ENCODE measurements around the gene RITA1.
"Not testable (repeated sequence)": the region's sequence is repeated elsewhere in the genome, so short reads cannot be mapped to it uniquely, and the experiment has no call there.

RITA1 gene, protein sequence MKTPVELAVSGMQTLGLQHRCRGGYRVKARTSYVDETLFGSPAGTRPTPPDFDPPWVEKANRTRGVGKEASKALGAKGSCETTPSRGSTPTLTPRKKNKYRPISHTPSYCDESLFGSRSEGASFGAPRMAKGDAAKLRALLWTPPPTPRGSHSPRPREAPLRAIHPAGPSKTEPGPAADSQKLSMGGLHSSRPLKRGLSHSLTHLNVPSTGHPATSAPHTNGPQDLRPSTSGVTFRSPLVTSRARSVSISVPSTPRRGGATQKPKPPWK

DNA sequence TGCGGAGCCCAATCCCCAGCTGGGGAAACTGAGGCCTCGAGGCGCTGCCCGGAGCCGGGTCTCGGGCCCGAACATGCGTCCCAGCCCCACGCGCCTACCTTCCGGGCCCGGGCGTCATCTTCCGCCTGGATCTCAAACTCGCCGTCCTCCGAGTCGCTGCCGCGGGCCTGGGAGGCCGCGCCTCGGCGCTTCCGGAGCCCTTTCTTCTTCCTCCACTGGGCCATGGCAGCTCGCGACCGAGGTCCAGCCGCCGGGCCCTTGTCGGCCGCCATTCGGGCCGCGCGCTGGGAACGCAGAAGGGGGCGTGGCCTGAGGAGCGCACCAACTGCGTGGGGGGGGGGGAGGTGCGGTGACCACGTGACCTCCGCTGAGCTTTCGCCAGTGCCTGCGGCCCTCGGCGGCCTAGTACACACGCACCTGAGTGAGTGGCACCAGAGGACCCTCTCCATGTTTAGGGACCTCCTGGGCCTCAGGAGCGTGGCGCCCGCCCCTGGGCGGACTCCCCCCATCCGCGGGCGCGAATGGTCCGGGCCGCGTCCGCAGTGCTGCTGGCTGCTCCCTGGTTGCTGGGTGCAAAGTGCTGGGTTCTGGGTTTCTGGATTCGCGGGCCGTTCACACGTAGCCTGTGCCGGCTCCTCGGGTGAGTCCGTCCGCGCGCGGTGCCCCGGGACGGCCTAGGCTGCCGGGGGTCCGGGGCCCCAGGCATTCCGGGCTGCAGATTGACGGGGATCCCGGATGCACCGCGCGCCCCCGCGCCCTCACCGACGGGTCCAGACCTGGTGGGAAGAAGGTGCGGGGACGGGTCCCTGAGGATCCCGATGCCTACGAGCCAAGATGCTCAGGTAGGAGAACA, at the start of gene RITA1, which contains the start of gene DDX54:
Gene RITA1 (plus strand): TSS at position 542 of the 853 bp plus-strand sequence. CDS start 1,026 bp downstream, outside the sequence.
Gene DDX54 (minus strand): TSS at position 299 of the 853 bp plus-strand sequence. CDS start 27 bp downstream, at position 272.
- TF ChIP-seq GATA1 (IDR thresholded peaks at IDR 0.05; ENCODE audit: low read depth, low read length) (no peak), POLR2A (IDR thresholded peaks at IDR 0.05; ENCODE audit: low read length) (peak; percentile 85)

DNA sequence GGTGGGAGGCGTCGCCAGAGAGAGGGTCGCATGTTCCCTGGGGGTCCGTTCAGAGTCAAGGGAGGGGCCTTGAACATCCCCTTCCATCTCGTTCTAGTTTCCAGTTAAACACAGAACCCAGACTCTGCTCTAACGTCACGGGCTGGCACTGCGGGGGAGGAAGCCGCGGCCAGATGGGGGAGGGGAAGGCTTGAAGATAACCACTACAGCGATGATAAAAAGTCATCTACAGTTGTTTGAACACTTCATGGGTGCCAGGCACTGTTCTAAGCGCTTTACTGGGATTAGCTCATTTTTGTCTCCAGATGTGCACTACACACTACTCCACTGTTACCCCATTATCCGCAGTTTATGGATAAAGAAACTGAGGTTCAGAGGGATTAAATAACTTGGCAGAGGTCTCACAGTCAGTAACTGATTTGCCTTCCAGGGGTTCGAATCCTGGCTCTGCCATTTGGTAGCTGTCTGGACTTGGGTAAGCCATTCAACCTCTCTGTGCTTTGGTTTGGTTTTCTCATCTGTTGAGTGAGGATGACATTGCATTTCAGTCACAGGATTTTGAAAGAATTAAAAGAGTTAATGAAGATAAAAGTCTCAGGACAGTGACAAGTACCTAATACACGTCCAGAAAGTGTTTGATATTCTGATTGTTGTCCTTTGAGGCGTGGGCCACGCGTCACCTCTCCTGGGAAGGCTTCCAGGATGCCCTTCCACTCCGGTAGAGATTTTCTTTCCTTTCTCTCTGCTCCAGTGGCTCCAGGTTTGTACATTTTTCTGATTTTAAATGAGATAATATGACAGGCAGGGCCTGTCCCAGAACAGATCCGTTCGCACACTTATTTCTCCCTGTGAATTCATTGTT, 49.2 kb upstream of the RITA1 start:
- TF ChIP-seq POLR2A (IDR thresholded peaks at IDR 0.05; ENCODE audit: low read length): no peak
- TF ChIP-seq GATA1 (IDR thresholded peaks at IDR 0.05; ENCODE audit: low read depth, low read length): no peak
- peak; percentile 30 to 32 for DNase-seq

More for the DNA sequence above, at the start of gene RITA1, which contains the start of gene DDX54:
- DNase-seq: peak; percentile 89 to 92

DNA sequence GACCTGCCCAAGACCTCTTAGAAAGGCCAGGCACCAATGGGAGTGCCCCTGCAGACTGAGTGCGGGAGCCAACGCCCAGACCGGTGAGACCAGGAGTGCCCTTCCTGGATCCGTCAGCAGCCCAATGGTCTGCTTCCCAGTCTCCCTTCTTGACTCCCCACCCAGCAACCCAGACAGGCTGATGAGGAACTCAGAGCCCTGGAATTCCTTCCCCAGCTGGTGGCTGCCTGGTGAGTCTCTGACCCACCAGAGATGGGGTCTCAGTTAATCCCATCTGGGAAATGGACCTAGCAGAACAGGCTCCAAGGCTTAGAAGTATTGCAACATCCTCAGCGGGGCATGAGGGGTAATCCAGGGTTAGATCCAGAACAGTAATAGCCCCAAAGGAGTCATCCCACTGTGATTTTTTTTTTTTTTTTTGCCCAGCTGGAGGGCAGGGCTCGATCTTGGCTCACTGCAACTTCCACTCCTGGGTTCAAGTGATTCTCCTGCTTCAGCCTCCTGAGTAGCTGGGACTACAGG, 48.5 kb upstream of the RITA1 start:
- TF ChIP-seq POLR2A (IDR thresholded peaks at IDR 0.05; ENCODE audit: low read length) (no peak), GATA1 (IDR thresholded peaks at IDR 0.05; ENCODE audit: low read depth, low read length) (no peak)
- DNase-seq: no peak

DNA sequence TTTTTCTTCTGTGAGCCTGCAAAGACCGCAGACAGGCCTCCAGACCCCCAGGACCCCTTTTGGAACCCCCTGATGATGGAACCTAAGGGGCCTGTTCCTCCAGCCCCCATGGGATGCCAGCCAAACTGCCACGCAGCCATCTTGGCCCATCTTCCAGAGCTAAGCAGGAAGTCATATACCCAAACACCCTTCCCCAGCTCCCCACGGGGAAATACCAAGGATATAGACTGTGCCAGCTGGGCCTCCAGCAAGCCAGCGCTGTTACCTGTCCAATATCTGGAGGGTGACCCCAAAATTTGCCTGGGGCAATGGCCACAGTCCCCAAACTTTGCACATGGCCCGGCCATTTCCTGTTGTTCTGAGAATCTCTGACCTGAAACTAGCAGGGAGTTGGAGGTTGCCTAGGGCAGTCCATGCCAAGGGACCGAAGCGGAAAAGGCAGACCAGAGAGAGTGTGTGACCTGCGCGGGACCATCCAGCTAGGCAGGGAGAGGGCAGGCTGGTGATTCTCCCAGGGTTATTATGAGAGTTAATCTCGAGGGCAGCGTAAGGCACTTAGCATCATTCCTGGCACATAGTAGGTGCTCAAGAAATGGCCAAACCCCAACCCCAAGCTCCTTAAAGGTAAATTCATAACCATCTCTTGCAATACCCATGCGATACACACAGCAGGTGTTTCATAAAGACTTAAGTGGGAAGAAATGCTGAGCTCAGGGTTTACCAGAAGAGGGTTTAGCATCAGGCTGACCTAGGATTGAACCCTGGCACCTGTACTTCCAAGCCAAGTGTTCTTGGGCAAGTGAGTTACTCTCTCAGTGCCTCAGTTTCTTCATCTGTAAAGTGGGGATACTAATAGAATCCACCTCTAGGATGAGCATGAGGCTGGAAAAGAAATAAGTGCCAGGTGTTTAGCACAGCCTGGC, 47.4 kb upstream of the RITA1 start:
- DNase-seq: no peak
- no peak for TF ChIP-seq POLR2A (IDR thresholded peaks at IDR 0.05; ENCODE audit: low read length)

DNA sequence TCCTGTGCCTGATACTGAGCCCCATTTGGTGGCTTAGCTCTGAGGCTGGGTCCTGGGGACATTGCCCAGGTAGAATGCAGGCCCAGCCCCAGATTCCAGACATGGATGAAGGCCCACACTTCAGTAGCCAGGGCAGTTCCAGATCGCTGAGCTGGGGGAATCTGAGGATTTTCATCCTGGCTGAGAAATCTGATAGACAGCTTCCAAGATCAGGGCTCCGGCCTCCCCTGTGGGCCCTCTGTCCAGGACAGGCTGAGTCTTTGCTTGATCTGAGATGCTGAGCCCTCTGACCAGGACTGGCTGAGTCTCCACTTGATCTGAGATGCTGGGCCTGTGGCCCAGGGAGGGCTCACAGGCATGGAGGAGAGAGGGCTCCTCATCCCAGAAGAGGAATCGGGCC, 46.7 kb upstream of the RITA1 start:
- DNase-seq: no peak
- TF ChIP-seq GATA1 (IDR thresholded peaks at IDR 0.05; ENCODE audit: low read depth, low read length): no peak
- TF ChIP-seq POLR2A (IDR thresholded peaks at IDR 0.05; ENCODE audit: low read length): no peak

DNA sequence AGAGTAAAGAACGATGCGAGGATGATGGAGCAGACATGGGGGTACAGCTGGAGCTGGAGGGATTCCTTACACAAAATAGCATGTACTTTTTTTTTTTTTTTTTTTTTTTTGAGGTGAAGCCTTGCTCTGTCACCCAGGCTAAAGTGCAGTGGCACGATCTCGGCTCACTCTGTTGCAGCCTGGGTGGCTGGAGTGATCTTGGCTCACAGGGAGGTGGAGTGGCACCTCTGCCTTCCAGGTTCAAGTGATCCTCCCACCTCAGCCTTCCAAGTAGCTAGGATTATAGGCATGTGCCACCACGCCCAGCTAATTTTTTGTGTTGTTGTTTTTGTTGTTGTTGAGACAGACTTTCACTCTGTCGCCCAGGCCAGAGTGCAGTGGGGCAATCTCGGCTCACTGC, 44.8 kb upstream of the RITA1 start:
- DNase-seq: no peak
- TF ChIP-seq POLR2A (IDR thresholded peaks at IDR 0.05; ENCODE audit: low read length): no peak
- no peak for TF ChIP-seq GATA1 (IDR thresholded peaks at IDR 0.05; ENCODE audit: low read depth, low read length)

DNA sequence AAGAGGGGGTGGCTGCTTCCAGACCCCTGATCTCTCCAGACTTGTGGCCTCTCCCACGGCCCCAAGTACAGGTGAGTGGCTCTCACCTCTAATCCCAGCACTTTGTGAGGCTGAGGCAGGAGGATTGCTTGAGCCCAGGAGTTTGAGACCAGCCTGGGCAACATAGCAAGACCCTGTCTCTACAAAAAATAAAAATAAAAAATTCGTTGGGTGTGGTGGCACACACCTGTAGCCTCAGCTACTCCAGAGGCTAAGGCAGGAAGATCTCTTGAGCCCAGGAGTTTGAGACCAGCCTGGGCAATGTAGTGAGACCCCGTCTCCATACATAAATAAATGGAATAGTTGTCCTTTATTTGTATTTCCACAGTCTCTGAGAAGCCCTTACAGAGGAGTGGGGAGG, 43.8 kb upstream of the RITA1 start:
- DNase-seq: not testable (repeated sequence)

DNA sequence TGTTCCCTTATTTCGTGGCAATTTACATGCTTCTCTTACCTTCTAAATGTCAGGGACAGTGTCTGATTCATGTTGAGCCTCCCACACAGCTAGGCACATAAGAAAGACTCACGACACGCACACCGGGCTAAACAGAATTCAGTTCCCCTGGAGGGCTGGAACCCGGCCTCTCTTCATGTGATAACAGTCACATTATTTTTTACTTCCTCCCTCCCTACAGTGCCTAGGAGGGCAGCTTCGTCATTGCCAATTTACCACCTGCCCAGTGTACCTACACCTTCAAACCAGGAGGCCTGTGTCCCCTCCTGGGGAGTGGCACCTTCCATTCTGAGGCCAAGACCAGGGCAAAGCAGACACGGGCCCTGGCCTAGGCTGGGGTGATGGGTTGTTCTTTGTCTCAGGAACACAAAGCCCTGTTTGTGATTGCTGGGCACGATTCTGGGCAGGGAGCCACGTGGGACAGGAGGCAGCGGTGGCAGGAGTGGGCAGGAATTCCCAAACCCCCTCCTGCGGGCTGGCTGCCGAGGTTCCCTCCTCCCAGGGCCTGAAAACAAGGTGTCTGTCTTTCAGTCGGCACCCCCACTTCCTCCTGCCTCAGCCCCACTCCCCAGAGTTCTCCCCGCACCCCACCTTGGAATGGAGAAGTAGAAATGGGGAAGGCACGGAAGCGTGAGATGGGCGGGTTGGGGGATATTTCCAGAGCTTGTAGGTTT, 43.2 kb upstream of the RITA1 start:
- TF ChIP-seq GATA1 (IDR thresholded peaks at IDR 0.05; ENCODE audit: low read depth, low read length) (no peak), POLR2A (IDR thresholded peaks at IDR 0.05; ENCODE audit: low read length) (no peak)
- DNase-seq: no peak

DNA sequence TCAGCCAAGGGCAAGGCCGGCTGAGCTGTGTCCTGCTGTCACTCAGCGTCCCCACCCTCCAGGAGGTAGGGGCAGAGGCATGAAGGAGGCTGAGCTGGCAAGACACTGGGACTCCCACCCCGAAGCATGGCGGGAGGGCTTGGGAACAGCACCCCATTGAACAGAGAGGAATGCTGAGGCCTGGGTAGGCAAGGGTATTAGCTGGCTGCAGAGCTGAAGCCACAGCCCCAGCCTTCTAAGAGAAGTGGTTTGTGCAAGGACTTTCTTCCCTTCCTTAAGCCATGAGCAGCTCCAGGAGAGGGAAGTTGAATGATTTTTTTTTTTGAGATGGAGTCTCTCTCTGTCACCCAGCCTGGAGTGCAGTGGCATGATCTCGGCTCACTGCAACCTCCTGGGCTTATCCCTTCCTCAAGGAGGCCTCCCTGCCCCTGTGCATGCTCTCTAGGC, 42.6 kb upstream of the RITA1 start:
- no peak for DNase-seq

DNA sequence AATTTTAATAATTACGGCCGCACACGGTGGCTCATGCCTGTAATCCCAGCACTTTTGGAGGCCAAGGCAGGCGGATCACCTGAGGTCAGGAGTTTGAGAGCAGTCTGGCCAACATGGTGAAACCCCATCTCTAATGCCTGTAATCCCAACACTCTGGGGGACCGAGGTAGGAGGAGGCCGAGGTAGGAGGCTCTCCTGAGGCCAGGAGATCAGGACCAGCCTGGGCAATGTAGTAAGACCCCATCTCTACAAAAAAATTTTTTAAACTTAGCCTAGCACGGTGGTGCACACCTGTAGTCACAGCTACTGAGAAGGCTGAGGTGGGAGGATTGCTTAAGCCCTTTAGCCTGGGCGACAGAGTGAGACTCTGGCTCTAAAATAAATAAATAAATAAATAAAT, 41.6 kb upstream of the RITA1 start:
- DNase-seq: no peak
- no peak for TF ChIP-seq POLR2A (IDR thresholded peaks at IDR 0.05; ENCODE audit: low read length)
- TF ChIP-seq GATA1 (IDR thresholded peaks at IDR 0.05; ENCODE audit: low read depth, low read length): no peak

More for the DNA sequence above, 42.6 kb upstream of the RITA1 start:
- TF ChIP-seq GATA1 (IDR thresholded peaks at IDR 0.05; ENCODE audit: low read depth, low read length) (no peak), POLR2A (IDR thresholded peaks at IDR 0.05; ENCODE audit: low read length) (no peak)

DNA sequence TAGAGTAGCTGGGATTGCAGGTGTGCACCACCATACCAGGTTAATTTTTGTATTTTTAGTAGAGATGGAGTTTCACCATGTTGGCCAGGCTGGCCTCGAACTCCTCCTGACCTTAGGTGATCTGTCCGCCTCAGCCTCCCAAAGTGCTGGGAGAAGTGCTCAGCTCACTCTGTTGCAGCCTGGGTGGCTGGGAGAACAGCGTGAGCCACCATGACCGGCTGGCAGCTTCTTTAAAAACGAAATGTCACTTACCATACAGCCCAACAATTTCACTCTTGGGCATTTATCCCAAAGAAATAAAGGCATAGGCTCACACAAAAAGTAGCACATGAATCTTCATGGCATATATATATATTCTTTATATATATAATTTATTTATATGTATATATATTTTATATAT, 40.7 kb upstream of the RITA1 start:
- no peak for DNase-seq
- no peak for TF ChIP-seq POLR2A (IDR thresholded peaks at IDR 0.05; ENCODE audit: low read length)
- no peak for TF ChIP-seq GATA1 (IDR thresholded peaks at IDR 0.05; ENCODE audit: low read depth, low read length)

All from erythroblast (primary cell).